K562 (cell line): ENCODE results near the gene IQCE. TPM values are rescaled to one million over a fixed set of nuclear protein-coding genes. Genes with fewer than 3 reads are reported as not detected.

Experiments
- ATAC-seq: fragments of 200-7000 bp; cut with Tn5 transposase; 3 replicates; pipeline ENCODE4 v1.9.1; 2020; ENCODE audit warnings: moderate library complexity
- BruUV-seq: library from RNA; stranded (reverse); fragments of 400-500 nt; replicated peaks from 2 replicates; lab custom pipeline; 2021; lab: Mats Ljungman, UMichigan
- CTCF ChIA-PET: fragments of 300-600 bp; formaldehyde crosslinking; extraction: SDS; loops from one replicate; lab custom pipeline; 2021; ENCODE audit warnings: low intra/inter-chr PET ratio; lab: Yijun Ruan, JAX
- POLR2A ChIA-PET: fragments of 300-600, 350-650 bp; sonication (Branson Sonifier 250); formaldehyde crosslinking; extraction: SDS; loops from one replicate; lab custom pipeline; 2021; ENCODE audit warnings: antibody characterized with exemption, inconsistent platforms; lab: Yijun Ruan, JAX
- DNase-seq, 4 experiments: peaks; one replicate each; pipeline versions ENCODE4 v3.0.0 to v3.0.0-alpha.2; 2011 to 2018; ENCODE audit warnings: low spot score in 3 of 4, mixed read lengths in 3 of 4; ENCODE audit errors: extremely low read depth in 1 of 4
- FAIRE-seq: peaks from 2 replicates; lab custom pipeline; 2011; peaks lifted over from hg19 to GRCh38; lab: Jason Lieb, UNC
- H2AFZ ChIP-seq: 2 replicates; pipeline ENCODE4 v1.6.0; 2011; ENCODE audit warnings: low read depth, low read length, control low read depth, inconsistent platforms
- H3K27ac ChIP-seq: fragments of 200-600 bp; 3 replicates; pipeline ENCODE4 v1.8.0; 2011; ENCODE audit warnings: low read depth, mild to moderate bottlenecking, control low read depth, inconsistent platforms, low read length, moderate library complexity, mixed read lengths; ENCODE audit errors: extremely low read depth
- H3K27me3 ChIP-seq, 2 experiments: fragments of 300-600 bp in 1 of 2; 2 replicates in 1 of 2; 3 replicates in 1 of 2; pipeline versions ENCODE4 v1.6.0 to v1.8.0; 2011; ENCODE audit warnings: inconsistent platforms in 2 of 2, low read length in 2 of 2, mild to moderate bottlenecking in 1 of 2, mixed read lengths in 1 of 2, moderate library complexity in 1 of 2; ENCODE audit not compliant: control insufficient read depth in 2 of 2, insufficient read depth in 2 of 2
- H3K36me3 ChIP-seq: fragments of 300-600 bp; 3 replicates; pipeline ENCODE4 v1.8.0; 2011; ENCODE audit warnings: mild to moderate bottlenecking, low read length, inconsistent platforms; ENCODE audit not compliant: control insufficient read depth, insufficient read depth
- H3K4me1 ChIP-seq, 2 experiments: fragments of 200-600 bp in 1 of 2; replicated peaks in 1 of 2; 2 replicates in 1 of 2; 3 replicates in 1 of 2; pipeline versions ENCODE4 v1.5.1 to v1.8.0; 2011; ENCODE audit warnings: inconsistent platforms in 2 of 2, low read length in 2 of 2, mild to moderate bottlenecking in 1 of 2, mixed read lengths in 1 of 2, moderate library complexity in 1 of 2; ENCODE audit not compliant: control insufficient read depth in 2 of 2, insufficient read depth in 2 of 2
- H3K4me2 ChIP-seq: 2 replicates; pipeline ENCODE4 v1.6.1; 2011; ENCODE audit warnings: low read length, control low read depth, inconsistent platforms, mixed read lengths; ENCODE audit not compliant: insufficient read depth
- H3K4me3 ChIP-seq: fragments of 200-600 bp; sonication (generic), shearing (Covaris generic); 2 replicates; pipeline ENCODE4 v1.5.1; 2016; ENCODE audit warnings: control low read depth, inconsistent platforms
- H3K79me2 ChIP-seq: fragments of 200-600 bp; 3 replicates; pipeline ENCODE4 v1.8.0; 2011; ENCODE audit warnings: low read length, inconsistent platforms; ENCODE audit not compliant: control insufficient read depth, insufficient read depth
- H3K9ac ChIP-seq, 2 experiments: 2 replicates each; pipeline versions ENCODE4 v1.6.0 to v1.6.1; 2011; ENCODE audit warnings: low read depth in 2 of 2, low read length in 2 of 2, control low read depth in 1 of 2, inconsistent platforms in 1 of 2, mild to moderate bottlenecking in 1 of 2, mixed read lengths in 1 of 2; ENCODE audit not compliant: insufficient read depth in 1 of 2
- H3K9me1 ChIP-seq: one replicate; pipeline ENCODE4 v1.6.0; 2011; ENCODE audit warnings: inconsistent platforms, mild to moderate bottlenecking, low read length, moderate library complexity; ENCODE audit not compliant: control insufficient read depth, insufficient read depth
- H3K9me3 ChIP-seq: replicated peaks from 2 replicates; pipeline ENCODE4 v1.5.1; 2011; ENCODE audit warnings: low read depth, low read length, inconsistent platforms; ENCODE audit not compliant: control insufficient read depth, insufficient read depth
- H4K20me1 ChIP-seq: replicated peaks from 2 replicates; pipeline ENCODE4 v1.6.1; 2011; ENCODE audit warnings: low read length, inconsistent platforms, mixed read lengths; ENCODE audit not compliant: control insufficient read depth, insufficient read depth
- CBX2 ChIP-seq: fragments of 200-600 bp; sonication (generic); IDR thresholded peaks from one replicate; pipeline ENCODE4 v1.6.1; 2012; ENCODE audit warnings: mild to moderate bottlenecking, low read length, inconsistent platforms; ENCODE audit not compliant: insufficient read depth, poor library complexity, severe bottlenecking
- CHD7 ChIP-seq: fragments of 200-600 bp; sonication (generic); IDR thresholded peaks from one replicate; pipeline ENCODE4 v1.6.1; 2012; ENCODE audit warnings: mild to moderate bottlenecking, low read depth, low read length, inconsistent platforms
- CREM ChIP-seq: IDR thresholded peaks from 2 replicates; pipeline ENCODE4 v1.6.1; 2014; ENCODE audit warnings: antibody characterized with exemption, low read depth
- HNRNPL ChIP-seq: fragments of 200-400 bp; formaldehyde crosslinking; IDR thresholded peaks from 2 replicates; pipeline ENCODE4 v1.6.1; 2017; ENCODE audit warnings: low read depth, mild to moderate bottlenecking, low read length
- PCBP1 ChIP-seq: fragments of 200-400 bp; formaldehyde crosslinking; IDR thresholded peaks from 2 replicates; pipeline ENCODE4 v1.6.1; 2018; ENCODE audit warnings: mild to moderate bottlenecking, low read depth, low read length; ENCODE audit not compliant: poor library complexity, severe bottlenecking
- SP2 ChIP-seq: IDR thresholded peaks from 2 replicates; pipeline ENCODE4 v1.6.1; 2011; ENCODE audit warnings: mild to moderate bottlenecking, low read depth, low read length, moderate library complexity; ENCODE audit not compliant: poor library complexity, severe bottlenecking; ENCODE audit errors: extremely low read depth
- ZBTB49 ChIP-seq: sonication (generic); formaldehyde crosslinking; IDR thresholded peaks from 2 replicates; pipeline ENCODE4 v1.8.0; 2022; ENCODE audit warnings: missing genetic modification reagents, mild to moderate bottlenecking, borderline replicate concordance
- ZNF699 ChIP-seq: fragments of 250-450 bp; sonication (Bioruptor Pico); IDR thresholded peaks from 2 replicates; pipeline ENCODE4 v1.8.0; 2021; ENCODE audit warnings: mild to moderate bottlenecking, moderate library complexity; ENCODE audit not compliant: insufficient replicate concordance
- WGBS: fragments of 100-300 bp; shearing (Covaris generic); methylation state at CpG from one replicate; pipeline ENCODE4 v1.1.6; 2016; ENCODE audit warnings: low coverage, mixed read lengths; ENCODE audit not compliant: insufficient coverage; ENCODE audit errors: missing lambda C conversion rate; 5-methylcytosine and 5-hydroxymethylcytosine counted together
- in situ Hi-C: fragments of 300-500 bp; cut with MboI; formaldehyde crosslinking; loops from 4 replicates; pipeline ENCODE4 v1.15.0; 2018; ENCODE audit warnings: inconsistent platforms, mixed read lengths
- intact Hi-C: fragments of 100-400 bp; cut with micrococcal nuclease; formaldehyde crosslinking; loops from 2 replicates; pipeline ENCODE4 v1.14.2; 2022
- polyA plus RNA-seq, 8 experiments: library from polyadenylated mRNA; depleted of rRNA in 4 of 8; stranded (reverse) in 5 of 8; unstranded in 3 of 8; fragments of >200 nt; fragmentation: Nextera tagmentation in 2 of 8; fragmentation: Illumina TruSeq in 1 of 8; extraction: Ambion mirVana in 2 of 8; extraction: Trizol in 1 of 8; gene quantifications; 2 replicates each; pipeline versions ENCODE4 v1.2.1 to v1.2.3, GENCODE V29; 2011 to 2014; ENCODE audit warnings: inconsistent platforms in 1 of 8, missing spikeins in 1 of 8
- total RNA-seq, 7 experiments: library from RNA; depleted of rRNA in 6 of 7; stranded (reverse); fragments of >200 nt in 6 of 7; fragmentation: Illumina TruSeq in 2 of 7; extraction: Trizol in 2 of 7; gene quantifications; 2 replicates each; pipeline versions ENCODE4 v1.2.1 to v1.2.3, GENCODE V29; 2011 to 2021; ENCODE audit warnings: low replicate concordance in 1 of 7

Gene IQCE
- total and polyA plus RNA-seq, 9 of the 15 experiments (the other 6 are each of a cell fraction or from before 2014, with no cell fraction given): 0.18 to 8.5 (median 4.2) TPM

GRCh38 chr7:2663960-2664359, 105.2 kb downstream of the IQCE start:
- Histone ChIP-seq H3K9me1 (no peaks in the 10 kb centered on the region), H3K9me3 (no peaks in the 10 kb centered on the region), H2AFZ (no peak overlapping the region), H3K27me3 (peaks cover 7 to 20% of the 10 kb centered on the region in 2 experiments; a peak in 3 of 5 replicates), H3K4me1 (peaks cover 4 to 65% of the 10 kb centered on the region in 2 experiments), H3K79me2 (no peaks in the 10 kb centered on the region), H3K9ac (peak overlapping the region in 1 of 2 experiments; percentile 9; a peak in 1 of 4 replicates), H3K27ac (no peak overlapping the region), H3K4me2 (no peak overlapping the region), H3K4me3 (no peak overlapping the region), H3K36me3 (no peaks in the 10 kb centered on the region), H4K20me1 (peaks cover 3% of the 10 kb centered on the region)
- WGBS: 27% methylated on average over 3 of the region's 4 CpGs
- CTCF ChIA-PET: no interaction called here
- intact Hi-C loops: loop anchor here (10.0 kb wide), 1 partner anchor 189 kb away; the partner anchor contains the start of gene GRIFIN
- DNase-seq (no peak), ATAC-seq (no peak), FAIRE-seq (no peak)
- in situ Hi-C loops: no loop called here
- POLR2A ChIA-PET: interaction anchor here (0.9 kb wide), 1 partner anchor 41 kb away, joined by 5 read pairs; no protein-coding TSS in a partner anchor
- no TSS peak for BruUV-seq
- no peak for TF ChIP-seq CREM
- TF ChIP-seq HNRNPL: no peak
- TF ChIP-seq CHD7: no peak
- no peak for TF ChIP-seq ZBTB49 (CRISPR knock-in tag)
- TF ChIP-seq SP2: no peak
- no peak for TF ChIP-seq ZNF699
- no peak for TF ChIP-seq CBX2
- no peak for TF ChIP-seq PCBP1
